GM18499 (cell line): ENCODE data around the gene NFKBIA.
"Not testable (repeated sequence)": the region's sequence is repeated elsewhere in the genome, so short reads cannot be mapped to it uniquely, and the experiment has no call there.

ENCODE experiments used
- ATAC-seq: cut with Tn5 transposase; IDR thresholded peaks from one replicate; pipeline ENCODE4 v1.9.1; 2021; ENCODE audit warnings: moderate number of reproducible peaks; ENCODE audit not compliant: insufficient read depth, unreplicated experiment

Gene NFKBIA

GRCh38 chr14:35404449-35405303 lies at the start of gene NFKBIA:
Gene NFKBIA, minus strand, starts transcription at chr14:35404749. Its CDS starts 105 bp downstream, at chr14:35404644.
- peak; percentile 39 for ATAC-seq

- ATAC-seq: no peak
These were observed 41.9 kb upstream of the NFKBIA start for GRCh38 chr14:35446450-35446849.

GRCh38 chr14:35444104-35444503 lies 39.6 kb upstream of the NFKBIA start:
- ATAC-seq: no peak

GRCh38 chr14:35441160-35441559 lies 36.6 kb upstream of the NFKBIA start:
- ATAC-seq: no peak

- no peak for ATAC-seq
These were observed 34.6 kb upstream of the NFKBIA start for GRCh38 chr14:35438910-35439713.

- not testable (repeated sequence) for ATAC-seq
These were observed 33.9 kb upstream of the NFKBIA start for GRCh38 chr14:35438492-35438891.

GRCh38 chr14:35435177-35435576 lies 30.6 kb upstream of the NFKBIA start:
- no peak for ATAC-seq

- no peak for ATAC-seq
These were observed 29.3 kb upstream of the NFKBIA start for GRCh38 chr14:35433826-35434225.

- ATAC-seq: no peak
These were observed 26.1 kb upstream of the NFKBIA start for GRCh38 chr14:35430459-35431199.

- ATAC-seq: no peak
These were observed 25.4 kb upstream of the NFKBIA start for GRCh38 chr14:35429951-35430350.

GRCh38 chr14:35425850-35426249 lies 21.3 kb upstream of the NFKBIA start:
- ATAC-seq: no peak

GRCh38 chr14:35423621-35424020 lies 19.1 kb upstream of the NFKBIA start:
- ATAC-seq: no peak

GRCh38 chr14:35420036-35420811 lies 15.7 kb upstream of the NFKBIA start:
- ATAC-seq: no peak

- no peak for ATAC-seq
These were observed 14.9 kb upstream of the NFKBIA start for GRCh38 chr14:35419429-35419841.

- ATAC-seq: no peak
These were observed 13.5 kb upstream of the NFKBIA start for GRCh38 chr14:35418093-35418492.

GRCh38 chr14:35416108-35416750 lies 11.7 kb upstream of the NFKBIA start:
- no peak for ATAC-seq

GRCh38 chr14:35414365-35414764 lies 9.8 kb upstream of the NFKBIA start:
- ATAC-seq: no peak

- ATAC-seq: no peak
These were observed 7.9 kb upstream of the NFKBIA start for GRCh38 chr14:35412272-35413056.

GRCh38 chr14:35410858-35411257 lies 6.3 kb upstream of the NFKBIA start:
- no peak for ATAC-seq
